Endometrial microvascular endothelial cells (primary cell): ENCODE results near the gene CASK. TPM values are rescaled to one million over a fixed set of nuclear protein-coding genes. Genes with fewer than 3 reads are reported as not detected.

Source experiments
- in situ Hi-C: cut with HindIII; loops from 2 replicates; pipeline ENCODE4 v1.10.0; 2017; ENCODE audit warnings: low sequenced_read_pairs, low pct_unique_long_range_greater_than_20kb; ENCODE audit errors: inconsistent ontology term
- total RNA-seq: library from RNA; depleted of rRNA; stranded (reverse); fragments of >200 nt; gene quantifications from one replicate; pipeline ENCODE4 v1.2.3, GENCODE V29; 2015; ENCODE audit errors: inconsistent ontology term

CASK gene
- total RNA-seq, 1 donor from 2014 or later = 9.0 TPM

DNA sequence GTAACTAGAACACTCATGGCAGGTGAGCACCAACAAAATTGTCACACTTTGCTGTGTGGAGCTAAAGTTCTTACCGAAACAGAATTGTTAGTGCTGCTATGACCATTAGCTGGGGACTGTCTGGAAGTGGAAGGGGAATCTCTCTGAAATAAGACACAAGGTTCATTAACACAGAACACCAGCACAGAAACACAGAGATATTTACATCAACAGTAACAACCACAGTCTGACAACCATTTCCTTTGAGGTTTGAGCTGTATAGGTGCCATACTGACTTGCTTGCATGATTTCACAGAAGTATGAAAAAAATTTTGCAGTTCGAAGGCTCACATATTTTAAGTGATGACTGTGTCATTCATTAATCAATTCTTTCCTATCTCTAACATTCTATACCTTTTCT is 366.4 kb downstream of the CASK start:
- in situ Hi-C loops = no loop called here

DNA sequence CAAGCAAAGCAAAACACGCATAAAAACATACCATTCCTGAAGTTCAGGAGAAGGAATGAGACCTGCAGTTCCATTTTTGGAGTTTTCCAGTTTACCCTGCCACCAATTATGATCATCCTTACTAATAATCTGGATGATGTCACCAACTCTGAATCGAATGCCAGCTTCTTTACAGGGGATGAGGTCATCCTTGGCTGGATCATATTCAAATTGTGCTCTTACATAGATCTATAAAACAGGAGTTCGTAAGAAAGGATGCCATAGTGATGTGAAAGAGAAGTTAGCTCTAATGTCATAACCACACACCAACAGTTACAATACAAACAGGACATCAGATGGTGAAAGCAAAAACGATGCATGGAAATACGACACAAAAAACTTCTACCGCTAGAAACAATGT is 369.7 kb downstream of the CASK start:
- in situ Hi-C loops = no loop called here

DNA sequence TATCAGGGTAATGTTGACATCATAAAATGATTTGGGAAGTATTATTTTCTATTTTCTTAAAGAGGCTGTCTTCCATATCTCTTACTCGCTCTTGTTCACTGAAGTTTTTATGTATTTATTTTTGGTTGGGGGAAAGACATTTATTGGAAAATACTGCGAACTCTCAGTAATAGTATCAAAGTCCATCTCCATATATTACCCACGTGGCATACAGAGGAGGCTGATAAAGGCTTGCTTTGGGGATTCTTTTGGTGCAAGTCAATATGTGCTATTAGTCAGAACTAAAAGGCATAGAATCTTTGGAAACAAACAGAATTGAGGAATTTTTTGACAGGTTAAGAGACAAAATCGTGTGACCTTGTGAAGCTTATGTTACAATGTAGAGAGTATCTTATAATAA is 374.9 kb downstream of the CASK start:
- in situ Hi-C loops = no loop called here

DNA sequence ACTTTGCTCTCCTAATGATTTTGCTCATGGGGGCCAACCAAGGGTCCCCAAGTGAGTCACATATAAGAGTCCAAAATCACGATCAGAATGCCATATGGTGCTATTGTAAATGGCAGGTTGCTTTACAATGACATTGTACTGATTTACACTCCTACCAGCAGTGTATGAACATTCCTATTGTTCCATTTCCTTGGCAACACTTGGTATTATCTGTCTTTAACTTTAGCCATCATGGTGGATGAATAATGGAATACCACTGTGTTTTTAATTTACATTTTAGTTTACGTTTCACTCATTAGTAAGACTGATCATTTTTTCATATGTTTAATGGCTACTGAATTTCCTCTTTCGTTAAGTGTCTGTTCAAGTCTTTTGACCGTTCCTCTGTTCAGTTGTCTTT is 379.7 kb downstream of the CASK start:
- in situ Hi-C loops = no loop called here

DNA sequence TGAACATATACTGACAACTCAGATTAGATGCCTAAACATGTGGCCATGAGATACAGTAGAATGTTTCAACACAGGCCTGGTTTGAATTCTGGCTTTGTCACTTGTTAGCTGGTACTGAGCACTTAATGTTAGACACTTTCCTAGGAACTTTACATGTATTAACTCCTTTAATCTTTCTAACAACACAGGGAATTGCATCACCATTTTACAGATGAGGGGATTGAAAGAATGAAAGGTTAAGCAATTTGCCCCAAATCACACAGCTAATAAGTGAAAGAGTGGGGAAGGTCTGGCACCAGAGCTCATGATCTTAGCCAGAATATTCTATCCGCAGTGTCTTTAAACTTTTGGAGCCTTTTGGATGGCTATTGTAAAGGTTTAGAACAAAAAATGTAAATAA is 380.3 kb downstream of the CASK start:
- in situ Hi-C loops = no loop called here

DNA sequence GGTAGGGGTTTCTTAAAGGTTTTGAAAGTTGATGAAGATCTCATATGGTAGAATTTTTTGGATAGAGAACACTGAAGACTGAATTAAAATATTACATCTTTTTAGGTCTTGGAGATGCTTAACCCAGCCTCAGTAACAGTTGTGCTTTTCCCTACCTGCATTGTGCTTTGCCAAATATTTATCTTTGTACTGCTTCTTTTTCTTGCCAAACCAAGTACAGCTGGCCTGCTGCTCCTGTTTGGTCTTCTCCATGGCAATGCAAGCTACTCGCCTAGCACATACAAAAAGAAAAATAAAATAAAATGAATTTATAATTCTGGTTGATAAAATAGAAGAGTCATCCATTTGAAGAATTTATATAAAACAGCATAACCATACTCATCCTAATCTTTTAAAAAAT is 380.8 kb downstream of the CASK start:
- in situ Hi-C loops = no loop called here

DNA sequence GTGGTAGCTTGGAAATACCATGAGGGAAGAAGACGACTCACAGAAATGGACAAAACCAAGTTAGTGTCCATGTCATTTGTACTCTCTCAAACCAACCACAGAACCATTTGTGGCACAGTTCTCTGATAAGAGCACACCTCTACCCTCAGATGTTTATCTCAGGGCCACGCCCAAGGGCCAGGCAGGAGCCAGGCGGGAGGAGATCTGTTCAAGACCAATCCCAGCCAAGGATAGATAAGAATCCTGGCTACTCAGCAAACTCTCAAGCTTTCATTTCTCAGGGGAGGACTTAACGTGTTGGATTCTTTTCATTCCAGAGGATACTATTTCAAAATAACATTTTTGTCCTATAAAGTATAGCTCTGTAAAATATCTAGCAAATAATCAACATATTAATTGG is 381.2 kb downstream of the CASK start:
- in situ Hi-C loops = no loop called here

DNA sequence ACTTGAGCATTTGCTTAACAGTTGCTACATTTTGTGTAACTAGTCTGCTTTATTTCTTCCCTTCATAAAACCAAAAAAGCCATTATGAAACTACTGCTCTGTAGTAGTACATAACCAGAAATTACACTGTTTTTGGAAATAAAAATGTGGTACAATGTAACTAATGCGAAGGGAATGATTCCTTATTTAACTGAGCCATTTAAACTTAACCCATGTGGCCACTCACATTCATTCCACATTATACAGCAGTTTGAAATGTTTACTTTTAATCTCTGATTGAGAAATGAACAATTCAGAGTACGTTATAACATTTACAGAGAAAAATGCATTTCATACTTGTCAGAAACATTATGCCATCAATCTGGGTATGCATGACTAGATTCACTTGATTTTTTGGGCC is 382.0 kb downstream of the CASK start:
- in situ Hi-C loops = no loop called here

DNA sequence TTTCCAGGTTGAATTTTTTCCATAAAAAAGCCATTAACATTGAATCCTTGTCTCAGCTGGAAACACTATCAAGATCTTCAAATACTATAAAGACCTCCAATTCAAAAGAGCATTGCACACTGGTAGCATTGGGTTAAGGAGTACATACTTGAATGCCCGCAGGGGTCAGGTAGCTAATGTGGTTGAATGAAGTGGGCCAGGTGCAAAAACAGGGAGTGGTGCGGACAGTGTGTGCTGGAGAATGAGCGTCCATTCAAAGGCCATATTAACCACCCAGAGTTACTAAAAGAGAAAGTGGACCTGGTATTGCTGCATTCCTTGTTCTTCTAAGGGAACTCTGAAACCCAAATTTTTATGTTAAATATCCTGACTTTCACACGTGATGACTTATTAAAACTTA is 384.6 kb downstream of the CASK start:
- in situ Hi-C loops = no loop called here

DNA sequence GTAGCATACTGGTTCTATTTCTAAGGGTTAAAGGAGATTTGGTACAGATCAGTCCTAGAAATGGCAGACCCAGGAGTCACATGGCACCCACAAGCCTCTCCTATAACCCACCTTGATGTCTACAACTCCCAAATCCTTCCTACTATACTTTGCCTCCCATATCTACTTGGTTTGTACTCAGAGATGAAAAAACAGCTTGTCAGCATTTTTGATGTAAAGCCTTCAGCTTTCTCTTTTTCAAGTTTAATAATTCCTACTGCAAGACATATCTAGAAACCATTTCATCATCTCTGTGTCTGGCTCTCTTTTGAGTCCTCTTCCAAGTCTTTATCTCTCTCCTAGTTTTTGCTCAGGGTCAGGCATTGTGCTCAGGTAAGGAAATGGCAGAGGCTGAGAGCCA is 393.3 kb downstream of the CASK start:
- in situ Hi-C loops = no loop called here

DNA sequence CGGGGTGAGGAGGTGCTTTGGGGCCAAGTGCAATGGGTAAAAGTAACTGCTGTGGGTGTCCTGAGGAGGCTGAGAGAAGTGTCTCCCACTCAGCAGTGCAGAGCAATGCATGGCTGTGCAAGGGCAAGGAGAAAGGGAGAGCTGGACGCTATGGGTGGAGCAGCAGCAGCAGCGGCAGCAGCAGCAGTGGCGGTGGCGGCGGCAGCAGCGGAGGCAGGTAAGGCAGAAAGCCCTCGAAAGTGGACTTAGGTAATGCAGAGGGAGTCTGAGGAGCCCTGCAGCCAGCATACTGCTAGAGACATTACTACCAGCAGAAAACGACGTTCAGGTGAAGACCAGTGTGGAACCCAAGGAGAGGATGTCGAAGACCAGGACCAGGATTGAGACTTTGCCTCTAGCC is 394.1 kb downstream of the CASK start:
- in situ Hi-C loops = no loop called here

DNA sequence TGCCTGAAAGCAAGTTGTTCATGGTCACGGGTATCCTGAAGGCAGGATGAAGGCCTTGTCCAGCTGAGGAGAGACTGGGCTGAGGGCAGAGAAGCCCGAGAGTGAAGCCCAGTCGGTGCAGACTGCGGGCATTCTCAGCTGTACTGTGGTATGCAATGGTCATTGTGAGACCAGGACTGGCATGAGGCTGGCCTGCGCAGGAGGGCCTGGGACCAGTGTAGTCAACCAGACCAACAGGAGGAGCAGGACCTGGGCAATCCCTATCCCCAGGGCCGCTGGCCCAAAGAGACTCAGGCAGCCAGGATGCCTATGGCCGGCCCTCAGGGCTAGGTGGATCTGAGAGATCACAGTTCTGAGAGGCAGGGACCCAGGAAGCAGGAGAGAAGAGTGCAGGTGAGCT is 394.6 kb downstream of the CASK start:
- in situ Hi-C loops = no loop called here

DNA sequence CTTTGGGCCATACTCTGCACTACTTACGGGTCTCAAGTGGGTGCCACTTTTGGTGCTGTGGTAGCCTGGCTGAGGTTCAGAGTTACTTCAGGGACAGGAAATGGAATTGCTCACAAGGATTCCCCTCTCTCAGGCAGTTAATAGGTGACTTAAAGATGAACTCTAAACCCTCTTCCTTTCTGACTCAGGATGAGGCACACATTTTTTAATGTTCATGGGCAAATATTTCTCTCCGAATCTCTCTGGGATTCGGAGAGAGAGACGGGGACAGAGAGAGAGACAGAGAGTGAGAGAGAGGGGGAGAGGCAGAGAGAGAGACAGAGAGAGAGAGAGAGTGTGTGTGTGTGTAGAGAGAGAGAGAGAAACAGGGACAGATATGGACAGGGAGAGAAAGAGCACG is 396.4 kb downstream of the CASK start:
- in situ Hi-C loops = no loop called here

DNA sequence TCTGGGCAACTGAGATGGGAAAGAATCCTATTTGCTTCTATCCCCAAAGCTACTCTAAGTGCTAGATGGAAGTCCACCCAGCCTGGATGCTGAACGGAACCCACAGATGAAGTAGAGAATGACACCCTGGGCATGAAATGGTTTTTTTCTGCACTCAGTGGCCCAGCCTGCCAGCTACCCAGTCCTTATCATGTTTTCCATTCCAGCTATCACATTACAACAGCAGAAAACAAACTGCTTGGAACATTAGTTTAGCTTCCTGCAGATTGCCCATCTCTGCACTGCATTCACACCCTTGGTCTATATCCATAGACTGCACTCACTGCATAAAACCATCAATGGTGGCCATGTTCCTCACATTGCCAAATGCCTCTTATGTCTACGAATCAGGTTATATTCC is 397.1 kb downstream of the CASK start:
- in situ Hi-C loops = no loop called here

DNA sequence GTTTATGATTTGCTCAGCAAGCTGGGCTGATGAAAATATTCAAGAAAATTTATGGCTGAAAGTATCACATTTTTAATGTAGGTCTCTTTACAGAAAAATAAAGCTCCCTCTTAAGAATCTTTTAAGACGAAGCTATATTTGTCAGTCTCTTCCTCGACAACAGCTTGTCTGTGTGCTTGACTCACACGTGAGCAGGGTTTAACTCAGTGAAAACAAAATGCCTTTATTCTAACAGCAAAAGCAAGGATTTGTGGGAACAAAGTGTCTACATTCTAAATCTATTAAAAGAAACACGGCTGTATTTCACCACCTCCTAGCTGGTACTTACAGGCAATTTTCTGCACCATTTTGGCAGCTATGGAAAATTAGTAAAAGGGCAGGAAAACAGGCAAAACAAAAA is 400.7 kb downstream of the CASK start:
- in situ Hi-C loops = no loop called here

DNA sequence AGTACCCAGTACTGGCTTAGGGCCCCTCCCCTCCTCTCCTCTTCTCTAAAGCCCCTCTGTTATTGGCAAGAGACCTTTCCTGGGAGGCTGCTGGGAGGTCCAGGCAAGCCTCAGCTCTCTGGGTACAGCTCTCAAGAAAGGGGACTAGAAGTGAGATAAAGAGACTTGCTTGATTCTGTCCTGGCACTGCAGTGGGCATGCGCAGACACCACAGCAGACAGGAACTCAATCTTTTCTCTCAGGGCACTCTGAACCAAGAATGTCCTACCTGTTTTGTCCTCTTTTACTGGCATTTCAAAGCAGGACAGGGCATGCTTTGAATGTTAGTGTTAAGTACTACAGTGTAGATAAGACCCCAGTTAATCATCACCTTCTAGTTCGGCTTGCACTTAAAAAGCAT is 401.3 kb downstream of the CASK start:
- in situ Hi-C loops = no loop called here

DNA sequence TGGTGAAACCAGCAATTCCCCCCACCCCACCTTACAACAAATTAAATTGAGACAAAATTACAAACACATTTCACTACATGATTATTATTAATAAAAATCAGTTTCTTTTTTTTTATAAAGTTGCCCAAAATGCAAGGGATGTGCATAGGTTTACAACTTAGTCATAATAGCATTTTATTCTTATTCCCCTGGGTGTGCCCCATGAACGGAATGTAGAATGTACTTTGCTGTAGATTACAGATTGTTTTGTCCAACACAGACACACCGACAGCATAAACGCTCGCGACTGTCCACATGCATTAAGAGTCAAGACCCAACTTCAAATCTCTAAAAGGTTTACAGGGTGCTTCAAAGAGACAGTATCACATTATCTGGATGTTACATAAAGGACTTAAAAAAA is 403.9 kb downstream of the CASK start:
- in situ Hi-C loops = no loop called here

DNA sequence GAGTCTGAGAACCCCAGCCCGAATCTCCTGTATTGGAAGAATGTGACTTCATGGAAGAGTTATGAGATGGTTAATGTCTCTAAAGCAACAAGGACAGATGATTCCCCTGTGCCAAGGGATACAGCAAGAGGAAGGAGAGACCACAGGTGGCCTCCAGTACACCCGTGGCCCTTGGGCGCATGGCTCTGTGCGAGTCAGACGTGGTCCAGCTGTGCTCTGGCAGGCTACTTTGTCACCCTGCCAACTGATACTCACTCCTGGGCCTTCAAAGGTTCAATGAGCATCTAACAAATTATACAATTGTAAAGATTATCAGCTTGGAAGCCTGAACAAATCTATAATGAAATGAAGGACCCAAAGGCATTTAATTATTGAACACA is 404.5 kb downstream of the CASK start:
- in situ Hi-C loops = no loop called here

DNA sequence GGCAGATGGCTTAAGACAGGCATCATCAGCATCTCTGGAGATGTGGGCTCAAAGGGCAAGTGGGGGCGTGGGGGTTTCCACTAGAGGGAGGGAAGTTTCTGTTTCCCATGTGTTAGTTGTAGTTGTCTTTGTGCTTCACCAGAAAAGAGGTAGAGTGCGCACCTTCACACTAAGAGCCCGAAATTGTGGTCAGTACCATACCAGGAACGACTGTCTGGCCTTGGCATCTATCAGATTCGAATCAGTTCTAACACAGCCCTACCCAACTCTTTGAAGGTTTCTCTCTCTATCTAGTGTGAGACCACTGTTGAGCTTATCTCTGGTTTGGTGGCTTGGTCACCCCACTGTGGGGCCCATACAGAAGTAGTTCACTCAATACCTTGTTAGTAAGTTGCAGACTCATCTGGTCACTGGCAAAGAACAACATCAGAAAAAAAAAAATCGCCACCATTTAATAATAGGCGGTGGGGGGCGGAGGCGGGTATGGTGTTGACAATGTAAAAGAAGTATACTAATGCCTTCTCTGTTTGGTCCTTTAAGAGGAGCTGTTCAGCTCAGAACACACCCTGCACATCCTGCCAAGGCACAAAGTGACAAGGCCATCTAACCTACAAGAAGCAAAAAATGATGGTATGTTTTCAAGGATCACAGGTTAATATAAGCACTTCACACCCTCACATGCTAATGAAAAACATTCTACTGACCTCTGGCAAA is 405.1 kb downstream of the CASK start:
- in situ Hi-C loops = no loop called here

DNA sequence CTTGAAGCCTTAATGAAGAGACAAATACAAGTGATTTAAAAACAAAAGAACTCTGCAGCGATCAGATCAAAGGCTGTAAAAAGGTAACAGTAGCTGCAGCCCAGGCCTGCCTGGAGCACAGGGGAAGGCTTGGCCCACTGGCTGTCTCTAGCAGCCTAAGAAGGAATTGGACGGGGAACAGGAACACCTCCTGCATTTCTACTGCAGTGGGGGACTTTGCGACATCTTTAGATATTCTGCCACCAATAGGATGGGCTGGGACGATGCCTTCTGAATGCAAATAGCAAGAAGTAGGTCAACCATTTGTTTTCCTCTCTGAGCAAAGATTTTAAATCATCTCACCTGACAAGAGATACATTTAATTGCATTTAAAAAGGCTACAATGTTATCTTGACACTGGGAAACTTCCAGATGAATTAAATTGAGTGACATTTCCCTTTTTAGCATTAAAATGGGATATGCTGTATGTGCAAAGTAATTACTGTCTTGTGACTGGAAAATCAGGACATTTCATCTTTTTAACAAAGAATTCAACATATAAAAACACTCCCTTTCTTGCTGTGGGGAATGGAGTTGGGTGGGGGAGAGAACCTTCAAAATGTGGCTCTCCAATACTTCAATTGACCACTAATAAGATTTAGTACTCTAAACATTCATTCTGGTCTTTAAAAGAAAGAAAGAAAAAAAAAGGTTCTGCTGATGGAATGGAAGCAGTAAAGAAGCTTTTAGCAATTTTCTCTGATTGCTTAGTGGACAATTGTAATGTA is 406.2 kb downstream of the CASK start:
- in situ Hi-C loops = no loop called here

DNA sequence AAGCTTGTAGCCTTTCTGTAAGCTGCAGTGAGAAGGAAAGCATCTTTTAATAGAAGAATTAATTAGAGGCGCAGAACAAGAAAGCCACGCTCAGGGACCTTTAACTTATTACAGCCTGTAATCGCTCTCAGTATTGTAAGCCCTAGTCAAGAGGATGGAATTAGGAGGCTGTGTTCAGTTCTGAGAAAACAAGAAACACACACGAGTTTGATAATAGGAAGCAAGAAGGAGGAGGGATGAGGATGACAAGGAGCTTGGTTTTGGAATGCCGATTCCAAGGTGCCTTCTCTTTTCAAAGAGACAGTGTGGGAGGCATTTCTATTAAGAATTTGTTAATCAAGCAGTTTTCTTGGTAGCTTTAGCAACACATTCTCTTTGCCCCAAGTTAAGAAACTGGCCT is 406.9 kb downstream of the CASK start:
- in situ Hi-C loops = no loop called here
